HCT116 (cell line): ENCODE data around the gene RSPH9. TPM values are rescaled to one million over a fixed set of nuclear protein-coding genes. Genes with fewer than 3 reads are reported as not detected.
A peak's percentile ranks its signal among the peaks of the same experiment; 100 is the strongest.

Experiments used
- ATAC-seq: fragments of 200-7000 bp; cut with Tn5 transposase; 2 replicates; pipeline ENCODE4 v1.9.1; 2020; ENCODE audit warnings: mild to moderate bottlenecking, moderate library complexity
- BruUV-seq: library from RNA; stranded (reverse); fragments of 400-500 nt; replicated peaks from 2 replicates; lab custom pipeline; 2021; lab: Mats Ljungman, UMichigan
- CTCF ChIA-PET: fragments of 300-600 bp; sonication (Branson Sonifier 250); formaldehyde crosslinking; loops from one replicate; lab custom pipeline; 2021; ENCODE audit warnings: antibody characterized with exemption; lab: Charles Lee
- POLR2A ChIA-PET: fragments of 300-600, 350-600 bp; sonication (Branson Sonifier 250); formaldehyde crosslinking; loops from one replicate; lab custom pipeline; 2021; ENCODE audit warnings: antibody characterized with exemption; lab: Charles Lee
- RAD21 ChIA-PET, 2 experiments: fragments of 300-600 bp; sonication (Branson Sonifier 250); formaldehyde crosslinking; loops; one replicate each; lab custom pipeline; 2023; ENCODE audit warnings: low total read pairs in 2 of 2; ENCODE audit not compliant: uncharacterized antibody in 2 of 2, unreplicated experiment in 2 of 2, low non-redundant PET in 1 of 2; lab: Charles Lee
- DNase-seq: peaks from one replicate; pipeline ENCODE4 v3.0.0-alpha.2; 2010; ENCODE audit warnings: low read depth, low spot score
- H2AFZ ChIP-seq: fragments of 200-600 bp; shearing (Covaris generic), sonication (generic); 2 replicates; pipeline ENCODE4 v1.6.1; 2017; ENCODE audit warnings: low read depth, mixed run types, mixed read lengths, antibody characterized with exemption, low read length; ENCODE audit not compliant: poor library complexity, severe bottlenecking
- H3K27ac ChIP-seq: 2 replicates; pipeline ENCODE4 v1.5.1; 2012; ENCODE audit warnings: low read depth, low read length
- H3K27me3 ChIP-seq: fragments of 200-600 bp; sonication (generic); 2 replicates; pipeline ENCODE4 v1.6.1; 2016; ENCODE audit warnings: mixed run types, low read length, mixed read lengths; ENCODE audit not compliant: insufficient read depth
- H3K36me3 ChIP-seq, 2 experiments: fragments of 200-500 bp in 1 of 2; fragments of 200-600 bp in 1 of 2; sonication (Bioruptor generic) in 1 of 2; sonication (generic) in 1 of 2; 2 replicates each; pipeline versions ENCODE4 v1.5.1 to v1.6.1; 2014 to 2016; ENCODE audit warnings: low read length in 2 of 2, inconsistent platforms in 1 of 2, mixed read lengths in 1 of 2, mixed run types in 1 of 2; ENCODE audit not compliant: insufficient read depth in 2 of 2, control insufficient read depth in 1 of 2
- H3K4me1 ChIP-seq, 2 experiments: fragments of 200-600 bp in 1 of 2; sonication (generic) in 1 of 2; 2 replicates each; pipeline versions ENCODE4 v1.5.1 to v1.6.1; 2012 to 2017; ENCODE audit warnings: low read length in 2 of 2, inconsistent platforms in 1 of 2, mild to moderate bottlenecking in 1 of 2, mixed read lengths in 1 of 2, mixed run types in 1 of 2, moderate library complexity in 1 of 2; ENCODE audit not compliant: insufficient read depth in 2 of 2, control insufficient read depth in 1 of 2
- H3K4me2 ChIP-seq: fragments of 200-600 bp; sonication (generic); 2 replicates; pipeline ENCODE4 v1.6.1; 2017; ENCODE audit warnings: mixed run types, low read length, mixed read lengths
- H3K4me3 ChIP-seq, 2 experiments: fragments of 200-600 bp in 1 of 2; sonication (generic) in 1 of 2; replicated peaks in 1 of 2; 2 replicates each; pipeline ENCODE4 v1.5.1; 2011 to 2016; ENCODE audit warnings: low read length in 2 of 2, control low read depth in 1 of 2, low read depth in 1 of 2, mild to moderate bottlenecking in 1 of 2, mixed read lengths in 1 of 2, mixed run types in 1 of 2
- H3K79me2 ChIP-seq: fragments of 200-600 bp; sonication (generic); 2 replicates; pipeline ENCODE4 v1.6.1; 2017; ENCODE audit warnings: mild to moderate bottlenecking, mixed run types, low read length, moderate library complexity, mixed read lengths; ENCODE audit not compliant: insufficient read depth
- H3K9ac ChIP-seq: fragments of 200-600 bp; sonication (generic); 2 replicates; pipeline ENCODE4 v1.6.1; 2016; ENCODE audit warnings: low read length, mixed read lengths
- H3K9me2 ChIP-seq: fragments of 200-600 bp; sonication (generic), shearing (Covaris generic); 2 replicates; pipeline ENCODE4 v1.6.1; 2017; ENCODE audit warnings: mixed run types, mild to moderate bottlenecking, moderate library complexity; ENCODE audit not compliant: insufficient read depth
- H3K9me3 ChIP-seq, 2 experiments: fragments of 200-500 bp in 1 of 2; fragments of 200-600 bp in 1 of 2; sonication (Bioruptor generic) in 1 of 2; sonication (generic) in 1 of 2; 2 replicates each; pipeline ENCODE4 v1.6.1; 2014 to 2017; ENCODE audit warnings: low read length in 2 of 2, mixed read lengths in 2 of 2, inconsistent platforms in 1 of 2, low read depth in 1 of 2, mild to moderate bottlenecking in 1 of 2, mixed run types in 1 of 2, moderate library complexity in 1 of 2; ENCODE audit not compliant: control insufficient read depth in 1 of 2, insufficient read depth in 1 of 2
- H4K20me1 ChIP-seq: fragments of 200-600 bp; sonication (generic), shearing (Covaris generic); 2 replicates; pipeline ENCODE4 v1.6.1; 2017; ENCODE audit warnings: mixed run types, mild to moderate bottlenecking, moderate library complexity; ENCODE audit not compliant: insufficient read depth
- CBX3 ChIP-seq: IDR thresholded peaks from 2 replicates; pipeline ENCODE4 v1.6.1; 2012; ENCODE audit warnings: low read depth
- ELF1 ChIP-seq: IDR thresholded peaks from 2 replicates; pipeline ENCODE4 v1.6.1; 2012; ENCODE audit warnings: low read depth, borderline replicate concordance
- FOSL1 ChIP-seq: IDR thresholded peaks from 2 replicates; pipeline ENCODE4 v1.6.1; 2012; ENCODE audit warnings: low read depth
- JUND ChIP-seq: IDR thresholded peaks from 2 replicates; pipeline ENCODE4 v1.6.1; 2012
- POLR2A ChIP-seq: IDR thresholded peaks from 2 replicates; pipeline ENCODE4 v1.7.0; 2011; ENCODE audit warnings: borderline replicate concordance; ENCODE audit not compliant: insufficient read depth, insufficient read length; ENCODE audit errors: extremely low read depth
- POLR2AphosphoS5 ChIP-seq: IDR thresholded peaks from 2 replicates; pipeline ENCODE4 v1.6.1; 2011; ENCODE audit warnings: mild to moderate bottlenecking, low read depth, low read length, moderate library complexity
- RAD21 ChIP-seq: IDR thresholded peaks from 2 replicates; pipeline ENCODE4 v1.6.1; 2012; ENCODE audit warnings: low read depth, mild to moderate bottlenecking
- SP1 ChIP-seq: IDR thresholded peaks from 2 replicates; pipeline ENCODE4 v1.6.1; 2012; ENCODE audit warnings: low read depth
- TCF7L2 ChIP-seq: IDR thresholded peaks from 2 replicates; pipeline ENCODE4 v1.7.0; 2011; ENCODE audit warnings: borderline replicate concordance, inconsistent platforms; ENCODE audit not compliant: insufficient read depth, insufficient read length; ENCODE audit errors: extremely low read depth
- YY1 ChIP-seq: IDR thresholded peaks from 2 replicates; pipeline ENCODE4 v1.6.1; 2011; ENCODE audit warnings: low read length, low read depth, moderate library complexity, mild to moderate bottlenecking; ENCODE audit not compliant: insufficient replicate concordance; ENCODE audit errors: extremely low read depth
- ZBTB33 ChIP-seq: IDR thresholded peaks from 2 replicates; pipeline ENCODE4 v1.6.1; 2011; ENCODE audit warnings: mild to moderate bottlenecking, low read length, moderate library complexity; ENCODE audit not compliant: insufficient replicate concordance; ENCODE audit errors: extremely low read depth
- ZNF274 ChIP-seq: fragments of 200-500 bp; sonication (Bioruptor generic); IDR thresholded peaks from 2 replicates; pipeline ENCODE4 v1.6.1; 2014; ENCODE audit warnings: mild to moderate bottlenecking, low read depth, low read length, inconsistent platforms
- intact Hi-C: fragments of 100-400 bp; cut with micrococcal nuclease; formaldehyde crosslinking; loops from 2 replicates; pipeline ENCODE4 v1.10.0; 2022
- total RNA-seq: library from RNA; stranded (reverse); gene quantifications from one replicate; pipeline ENCODE4 v1.2.1, GENCODE V29; 2021; ENCODE audit not compliant: unreplicated experiment

The RSPH9 gene
- total RNA-seq, 1 experiment from 2014 or later = not detected

- H3K36me3 ChIP-seq = peaks cover 3 to 14% of the 10 kb centered on the region in 2 experiments; a peak in 1 of 4 replicates
- RAD21 ChIA-PET = interaction anchor here in 1 of 2 experiments (0.7 to 1.5 kb wide), 2 partner anchors 55 to 449 kb away, joined by 4 to 7 read pairs; no protein-coding TSS in a partner anchor
- CTCF ChIA-PET = interaction anchor here (0.6 to 2.0 kb wide), 10 partner anchors 22 to 449 kb away, joined by 3 to 7 read pairs (median 4); partner anchors contain the start of gene VEGFA
- peak overlapping the region; percentile 86 for H3K27ac ChIP-seq
- no peaks in the 10 kb centered on the region for H3K27me3 ChIP-seq
- no peak for TF ChIP-seq CBX3
- TF ChIP-seq RAD21 = no peak
- peak; percentile 80 for TF ChIP-seq POLR2A
- peak; percentile 91 for TF ChIP-seq POLR2AphosphoS5
- no peak for TF ChIP-seq TCF7L2
- TF ChIP-seq ZNF274 = no peak
- H2AFZ ChIP-seq = peak overlapping the region; percentile 80
- DNase-seq (peak; percentile 95), ATAC-seq (peak; percentile 80)
- no peaks in the 10 kb centered on the region for H3K9me3 ChIP-seq
- POLR2A ChIA-PET = interaction anchor here (0.6 to 3.4 kb wide), 19 partner anchors 11 to 884 kb away, joined by 3 to 43 read pairs (median 3); partner anchors contain the start of genes POLH, POLR1C, TBCC and VEGFA
- H3K79me2 ChIP-seq = peaks cover 24% of the 10 kb centered on the region
- intact Hi-C loops = loop anchor here (2.0 to 5.0 kb wide), 2 partner anchors 143 to 617 kb away; partner anchors contain the start of genes HSP90AB1 and VEGFA
- H4K20me1 ChIP-seq = no peaks in the 10 kb centered on the region
- H3K4me2 ChIP-seq = peak overlapping the region; percentile 84
- H3K4me1 ChIP-seq = peaks cover 20 to 39% of the 10 kb centered on the region in 2 experiments
- H3K4me3 ChIP-seq = peak overlapping the region; percentile 80 to 100
- peak overlapping the region; percentile 88 for H3K9ac ChIP-seq
- H3K9me2 ChIP-seq = no peaks in the 10 kb centered on the region
- TSS peak; percentile 41 for BruUV-seq
Measured at GRCh38 chr6:43629505-43630300, 15.1 kb upstream of the RSPH9 start.

GRCh38 chr6:43630980-43631619 lies 13.7 kb upstream of the RSPH9 start:
- peak overlapping the region; percentile 86 for H3K27ac ChIP-seq
- H3K4me2 ChIP-seq = peak overlapping the region; percentile 84
- RAD21 ChIA-PET = no interaction called here
- H2AFZ ChIP-seq = no peak overlapping the region
- H3K79me2 ChIP-seq = peaks cover 25% of the 10 kb centered on the region
- peaks cover 24 to 47% of the 10 kb centered on the region in 2 experiments for H3K4me1 ChIP-seq
- ATAC-seq (no peak), DNase-seq (no peak)
- no peaks in the 10 kb centered on the region for H4K20me1 ChIP-seq
- CTCF ChIA-PET = no interaction called here
- POLR2A ChIA-PET = interaction anchor here (2.1 to 3.4 kb wide), 2 partner anchors 13 to 56 kb away, joined by 6 to 43 read pairs; partner anchors contain the start of genes POLH and XPO5
- H3K4me3 ChIP-seq = no peak overlapping the region
- no TSS peak for BruUV-seq
- intact Hi-C loops = no loop called here
- no peaks in the 10 kb centered on the region for H3K27me3 ChIP-seq
- TF ChIP-seq POLR2AphosphoS5 (no peak), ZBTB33 (no peak), YY1 (no peak), FOSL1 (no peak), POLR2A (no peak), ELF1 (no peak), JUND (no peak), TCF7L2 (no peak), SP1 (no peak)
- TF ChIP-seq, all 23 proteins: peak for 0
- peaks cover 0 to 2% of the 10 kb centered on the region in 2 experiments; a peak in 1 of 4 replicates for H3K36me3 ChIP-seq
- no peaks in the 10 kb centered on the region for H3K9me2 ChIP-seq
- no peak overlapping the region for H3K9ac ChIP-seq
- H3K9me3 ChIP-seq = no peaks in the 10 kb centered on the region
